ENCODE measurements around the gene XRCC4.

- TF ChIP-seq ARHGAP35 (IDR thresholded peaks at IDR 0.05; ENCODE audit: partially characterized antibody), result no peak
- no peak for TF ChIP-seq SIN3A (IDR thresholded peaks at IDR 0.05; ENCODE audit: borderline replicate concordance in 2 of 2, control insufficient read depth in 1 of 2, low read depth in 2 of 2, low read length in 2 of 2)
- no peak for TF ChIP-seq ZNF165 (CRISPR knock-in tag; IDR thresholded peaks at IDR 0.05; ENCODE audit: borderline replicate concordance)
- TF ChIP-seq CTCF (IDR thresholded peaks at IDR 0.05 in 2 of 3, conservative IDR thresholded peaks at IDR 0.05 in 1 of 3; ENCODE audit: insufficient read depth in 2 of 3, low read depth in 1 of 3, low read length in 3 of 3), result no peak
- no peak for TF ChIP-seq SP1 (CRISPR knock-in tag; IDR thresholded peaks at IDR 0.05)
- TF ChIP-seq ZNF766 (CRISPR knock-in tag; conservative IDR thresholded peaks at IDR 0.05), result no peak
- TF ChIP-seq TARDBP (IDR thresholded peaks at IDR 0.05), result no peak
- TF ChIP-seq YY1 (IDR thresholded peaks at IDR 0.05; ENCODE audit: borderline replicate concordance in 1 of 3, control insufficient read depth in 1 of 3, extremely low read depth in 1 of 3, insufficient read depth in 3 of 3, insufficient read length in 1 of 3, insufficient replicate concordance in 2 of 3, low read depth in 1 of 3, low read length in 2 of 3), result no peak
- no peak for TF ChIP-seq TEAD4 (IDR thresholded peaks at IDR 0.05; ENCODE audit: low read length)
- TF ChIP-seq TEAD4 (CRISPR knock-in tag; IDR thresholded peaks at IDR 0.05; ENCODE audit: borderline replicate concordance), result no peak
- no peak for TF ChIP-seq TAF1 (IDR thresholded peaks at IDR 0.05; ENCODE audit: control insufficient read depth, extremely low read depth, insufficient read depth, low read length, severe bottlenecking)
- no peak for TF ChIP-seq EP300 (IDR thresholded peaks at IDR 0.05; ENCODE audit: low read length)
- no peak for TF ChIP-seq SRSF1 (IDR thresholded peaks at IDR 0.05; ENCODE audit: low read depth, low read length)
These were observed 142.1 kb downstream of the XRCC4 start for GRCh38 chr5:83219495-83219894.
